ENCODE measurements around the gene ZNF436. TPM values are rescaled to one million over a fixed set of nuclear protein-coding genes. Genes with fewer than 3 reads are reported as not detected.
A peak's percentile ranks its signal among the peaks of the same experiment; 100 is the strongest.

Gene ZNF436
- total and polyA plus RNA-seq, 2 of the 13 experiments (the other 11 are each of a cell fraction or from before 2014, with no cell fraction given), result 4.3 to 9.9 TPM

- TF ChIP-seq PRDM10 (CRISPR knock-in tag; IDR thresholded peaks at IDR 0.05; ENCODE audit: low read depth) (no peak), CBX1 (IDR thresholded peaks at IDR 0.05; ENCODE audit: low read depth) (no peak)
Measured at GRCh38 chr1:23356471-23357137, 13.0 kb downstream of the ZNF436 start (continued).

GRCh38 chr1:23354245-23354644 is 15.4 kb downstream of the ZNF436 start:
- H3K4me3 ChIP-seq (replicated peaks in 1 of 3; ENCODE audit: insufficient read depth in 1 of 3, low read depth in 2 of 3, low read length in 3 of 3), result peak overlapping the region in 2 of 3 experiments; percentile 17 to 24; a peak in 3 of 6 replicates
- DNase-seq (ENCODE audit: low spot score), result peak; percentile 16
- H3K36me3 ChIP-seq (replicated peaks in 1 of 2; ENCODE audit: control insufficient read depth in 1 of 2, insufficient read depth in 2 of 2, low read length in 2 of 2), result no peaks in the 10 kb centered on the region
- peaks cover 18% of the 10 kb centered on the region for H3K4me1 ChIP-seq (ENCODE audit: insufficient read depth, low read length)
- no peak overlapping the region for H3K27ac ChIP-seq (ENCODE audit: extremely low read length, insufficient read depth, low read length)
- H3K9ac ChIP-seq (ENCODE audit: insufficient read depth, low read depth, low read length), result no peak overlapping the region
- no peaks in the 10 kb centered on the region for H4K20me1 ChIP-seq (ENCODE audit: insufficient read depth, low read length)
- no peaks in the 10 kb centered on the region for H3K27me3 ChIP-seq (ENCODE audit: control insufficient read depth in 1 of 2, insufficient read depth in 2 of 2, low read length in 2 of 2)
- in situ Hi-C loops (cut with HindIII; ENCODE audit: extremely low pct_ligation_motif_present, low pct_unique_long_range_greater_than_20kb), result no loop called here
- H3K9me3 ChIP-seq (ENCODE audit: low read length), result no peaks in the 10 kb centered on the region
- POLR2A ChIA-PET, result interaction anchor here (0.8 to 1.7 kb wide), 3 partner anchors 10 to 70 kb away, joined by 3 to 11 read pairs (median 3); partner anchors contain the start of gene HNRNPR
- H2AFZ ChIP-seq (ENCODE audit: low read length), result no peak overlapping the region
- intact Hi-C loops (cut with micrococcal nuclease; ENCODE audit: unreplicated experiment), result no loop called here
- FAIRE-seq, result peak; percentile 30
- H3K79me2 ChIP-seq (ENCODE audit: insufficient read depth, low read length), result no peaks in the 10 kb centered on the region
- peak overlapping the region; percentile 34 for H3K4me2 ChIP-seq (ENCODE audit: low read depth, low read length)
- TF ChIP-seq MAFK (conservative IDR thresholded peaks at IDR 0.05 in 1 of 2, IDR thresholded peaks at IDR 0.05 in 1 of 2; ENCODE audit: low read length in 2 of 2), result 0 out of 4 replicates have a peak, but pooled peaks of 1 of the 2 experiments have one; percentile 13
- 0 out of 2 replicates have a peak, but pooled peaks have one; percentile 18 for TF ChIP-seq CTCF (CRISPR knock-in tag; IDR thresholded peaks at IDR 0.05)
- peak; percentile 39; the same call in 1 of the 2 replicates for TF ChIP-seq MAFF (IDR thresholded peaks at IDR 0.05; ENCODE audit: low read depth, low read length)
- TF ChIP-seq ZNF496 (CRISPR knock-in tag; IDR thresholded peaks at IDR 0.05; ENCODE audit: insufficient replicate concordance), result no peak
- TF ChIP-seq STAG1 (CRISPR knock-in tag; IDR thresholded peaks at IDR 0.05), result 0 out of 2 replicates have a peak, but pooled peaks have one; percentile 12
- TF ChIP-seq ZFY (CRISPR knock-in tag; IDR thresholded peaks at IDR 0.05), result 0 out of 2 replicates have a peak, but pooled peaks have one; percentile 17
- TF ChIP-seq TOE1 (CRISPR knock-in tag; IDR thresholded peaks at IDR 0.05), result no peak
- ATAC-seq, result peak; percentile 81
- whole genome bisulfite sequencing (ENCODE audit: low lambda C conversion rate), result 26% methylated on average over 3 of the region's 3 CpGs
- CTCF ChIA-PET (ENCODE audit: low intra/inter-chr PET ratio, low total read pairs), result no interaction called here
- BruUV-seq (replicated peaks), result no TSS peak

All from HepG2 (cell line).